Epithelial cell of esophagus (primary cell): ENCODE data around the gene LYPD6B.

Source experiments
- DNase-seq: peaks from one replicate; pipeline ENCODE4 v3.0.0; 2010; ENCODE audit warnings: low read depth
- H3K4me3 ChIP-seq: 2 replicates; pipeline ENCODE4 v1.5.1; 2011; ENCODE audit warnings: mild to moderate bottlenecking, low read length, control low read depth
- CTCF ChIP-seq: IDR thresholded peaks from 2 replicates; pipeline ENCODE4 v1.5.1; 2011; ENCODE audit warnings: low read depth, mild to moderate bottlenecking, low read length, control low read depth, inconsistent platforms; ENCODE audit not compliant: insufficient read depth; ENCODE audit errors: missing control alignments

LYPD6B gene

DNA sequence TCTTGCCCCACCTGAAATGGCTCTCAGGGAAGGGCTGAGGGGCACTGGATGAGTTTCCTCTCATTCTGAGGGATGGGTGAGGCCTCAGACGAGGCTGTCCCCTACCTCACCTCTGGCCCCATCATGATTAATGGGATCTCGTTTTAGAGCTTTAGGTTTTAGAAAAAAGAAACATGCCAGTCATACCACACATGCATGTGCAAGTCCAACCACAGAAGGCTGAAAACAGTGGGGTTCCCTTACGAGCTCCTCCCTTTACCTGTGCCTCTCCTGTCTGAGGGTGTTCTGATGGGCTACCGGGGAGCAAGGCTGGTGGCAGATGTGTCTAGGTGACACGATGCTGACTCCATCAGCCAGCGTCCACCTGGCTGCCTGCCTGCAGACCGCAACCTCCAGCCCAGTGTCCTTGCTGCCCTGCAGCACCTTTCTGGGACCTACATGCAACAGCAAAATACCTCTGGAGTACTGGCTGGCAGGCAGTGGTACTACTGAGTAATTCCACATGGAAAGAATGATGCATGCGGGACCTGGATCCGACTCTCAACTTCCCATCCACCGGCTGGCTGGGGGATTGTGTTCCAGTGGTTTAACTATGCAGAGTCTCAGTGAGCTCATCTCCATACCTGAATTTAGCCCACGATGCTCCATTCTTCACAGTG, 9.1 kb upstream of the LYPD6B start:
- no peak for TF ChIP-seq CTCF
- peak; percentile 39 for DNase-seq
- H3K4me3 ChIP-seq: no peak overlapping the region

DNA sequence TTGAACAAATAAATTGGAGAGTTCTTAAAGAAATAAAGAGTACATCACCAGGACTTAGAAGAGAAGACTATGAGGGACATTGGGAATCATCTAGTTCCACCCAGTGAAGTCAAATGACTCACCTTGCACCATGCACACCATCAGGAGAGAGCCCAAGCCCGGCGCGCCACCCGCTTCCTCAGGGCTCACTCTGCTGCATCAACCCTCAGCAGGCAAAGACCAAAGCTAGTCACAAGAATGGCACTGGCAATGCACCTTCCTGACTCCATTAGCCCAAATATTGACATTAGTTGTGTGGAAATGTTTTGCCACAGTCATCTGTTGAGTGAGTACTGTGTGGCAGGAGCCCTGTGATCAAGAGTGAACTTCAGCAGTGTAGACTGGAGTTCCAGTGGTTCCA, 7.1 kb upstream of the LYPD6B start:
- DNase-seq: no peak
- TF ChIP-seq CTCF: no peak
- H3K4me3 ChIP-seq: no peak overlapping the region

DNA sequence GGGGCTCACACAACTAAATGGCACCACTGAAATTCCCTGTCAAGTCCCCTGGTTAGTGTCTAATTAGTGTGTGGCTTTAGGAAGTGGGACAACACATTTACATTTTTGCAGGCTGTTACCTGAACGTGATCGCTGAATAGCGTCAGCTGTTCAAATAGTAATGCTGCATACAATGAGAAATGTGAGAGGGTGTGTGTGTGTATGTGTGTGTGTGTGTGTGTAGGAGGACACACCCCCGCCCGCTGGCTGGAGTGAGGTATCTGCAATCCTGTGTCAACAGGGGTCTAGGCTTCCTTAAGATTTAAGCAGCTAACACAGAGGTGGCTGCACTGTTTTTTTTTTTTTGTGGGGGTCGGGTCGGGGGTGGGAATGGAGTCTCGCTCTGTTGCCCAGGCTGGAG, 4.8 kb upstream of the LYPD6B start:
- no peak for TF ChIP-seq CTCF
- peak; percentile 69 for DNase-seq
- no peak overlapping the region for H3K4me3 ChIP-seq

GRCh38 chr2:149034406-149034805, 4.1 kb upstream of the LYPD6B start:
- H3K4me3 ChIP-seq: no peak overlapping the region
- no peak for DNase-seq
- no peak for TF ChIP-seq CTCF

GRCh38 chr2:149036507-149037293, 1.8 kb upstream of the LYPD6B start:
- DNase-seq: no peak
- no peak for TF ChIP-seq CTCF

GRCh38 chr2:149037851-149038250, 648 bp upstream of the LYPD6B start:
- peak; percentile 35 for TF ChIP-seq CTCF
- peak overlapping the region; percentile 76 for H3K4me3 ChIP-seq
- peak; percentile 57 for DNase-seq

More at GRCh38 chr2:149036507-149037293, 1.8 kb upstream of the LYPD6B start:
- no peak overlapping the region for H3K4me3 ChIP-seq
